GM12873 (cell line): ENCODE measurements around the gene ONECUT3.

ENCODE experiments used
- CTCF ChIP-seq: IDR thresholded peaks from 2 replicates; pipeline ENCODE4 v1.5.1; 2012; ENCODE audit warnings: low read depth, mild to moderate bottlenecking, moderate library complexity, low read length, control low read depth; ENCODE audit not compliant: insufficient read depth; ENCODE audit errors: missing control alignments

Gene ONECUT3

GRCh38 chr19:1766800-1767352 is 13.6 kb downstream of the ONECUT3 start:
- TF ChIP-seq CTCF, result no peak

DNA sequence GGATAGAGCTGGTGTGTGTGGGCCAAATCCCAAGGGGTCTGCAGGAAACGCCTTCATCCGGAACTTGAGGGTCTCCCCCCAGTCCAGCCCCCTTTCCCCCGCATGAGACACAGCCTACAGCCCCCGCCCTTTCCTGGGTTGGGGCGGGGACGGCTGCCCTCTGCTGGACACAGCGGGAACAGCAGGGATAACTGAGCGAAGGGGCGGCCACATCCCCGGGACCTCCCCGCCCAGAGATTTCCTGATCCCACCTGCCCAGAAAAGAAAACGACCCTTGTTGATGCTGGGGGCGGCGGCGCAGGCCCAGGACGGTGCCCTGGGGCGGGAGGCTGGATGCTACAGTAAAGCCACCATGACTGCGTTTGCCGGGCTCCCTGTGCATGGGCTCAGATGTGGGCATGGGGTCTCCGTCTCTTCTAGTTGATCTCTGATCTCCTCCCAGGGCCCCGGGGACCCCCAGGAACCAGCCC is 14.2 kb downstream of the ONECUT3 start:
- TF ChIP-seq CTCF, result peak; percentile 90

- peak; percentile 38 for TF ChIP-seq CTCF
Observed at GRCh38 chr19:1768248-1768647, 14.9 kb downstream of the ONECUT3 start.

DNA sequence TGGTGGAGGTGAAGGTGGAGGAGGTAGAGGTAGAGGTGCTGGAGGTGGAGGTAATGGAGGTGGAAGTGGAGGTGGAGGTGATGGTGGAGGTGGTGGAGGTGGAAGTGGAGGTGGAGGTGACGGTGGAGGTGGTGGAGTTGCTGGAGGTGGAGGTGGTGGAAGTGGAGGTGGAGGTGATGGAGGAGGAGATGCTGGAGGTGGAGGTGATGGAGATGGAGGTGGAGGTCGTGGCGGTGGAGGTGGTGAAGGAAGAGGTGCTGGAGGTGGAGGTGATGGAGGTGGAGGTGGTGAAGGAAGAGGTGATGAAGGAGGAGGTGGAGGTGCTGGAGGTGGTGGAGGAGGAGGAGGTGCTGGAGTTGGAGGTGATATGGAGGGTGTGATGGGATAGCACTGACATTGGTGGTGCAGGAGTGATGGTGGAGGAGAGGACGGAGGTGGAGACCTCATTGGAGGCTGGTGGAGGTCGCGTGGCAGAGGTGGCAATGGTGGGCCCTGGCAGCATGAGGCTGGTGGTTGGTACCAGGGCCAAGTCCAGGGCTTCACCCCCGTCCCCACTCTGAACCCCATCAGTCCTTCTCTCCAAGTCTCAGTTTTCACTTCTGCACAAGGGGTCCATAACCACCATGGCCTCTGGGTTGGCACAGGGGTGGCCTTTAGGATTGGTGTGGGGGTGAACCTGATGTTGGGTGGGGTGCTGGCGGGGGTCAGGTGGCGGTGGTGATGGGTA is 15.8 kb downstream of the ONECUT3 start:
- no peak for TF ChIP-seq CTCF

- no peak for TF ChIP-seq CTCF
Observed at GRCh38 chr19:1769645-1769985, 16.3 kb downstream of the ONECUT3 start.

DNA sequence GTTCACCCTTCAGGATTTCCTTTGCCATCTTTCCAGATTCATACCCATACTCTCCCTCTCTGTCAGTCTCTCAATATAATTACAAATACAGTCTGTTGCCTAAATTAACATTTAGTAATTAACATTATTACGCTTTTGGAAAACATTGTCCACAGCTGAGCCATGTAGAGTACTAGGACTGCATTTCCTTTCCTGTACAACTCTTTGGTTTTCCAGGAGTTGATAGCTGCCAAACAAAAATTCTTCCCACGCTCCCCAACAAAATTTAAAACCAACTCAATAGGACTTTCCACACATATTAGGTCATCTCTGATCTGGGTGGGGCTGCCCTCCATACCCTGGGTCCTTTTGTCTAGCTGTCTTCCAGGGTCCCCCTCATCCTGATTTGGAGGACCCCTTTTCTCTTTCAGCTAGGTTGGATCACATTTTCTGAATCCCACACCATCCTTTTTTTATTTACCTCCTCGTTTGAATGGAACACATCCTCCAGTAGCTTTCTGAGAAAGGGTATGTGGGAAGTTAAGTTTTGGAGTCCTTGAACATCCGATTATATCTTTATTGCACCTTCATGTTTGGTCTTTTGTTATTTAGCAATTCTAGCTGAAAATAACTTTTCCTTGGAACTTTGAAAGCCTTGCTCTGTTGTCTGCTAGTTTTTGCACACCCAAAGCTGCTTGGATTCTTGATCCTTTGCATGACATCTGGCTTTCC is 17.7 kb downstream of the ONECUT3 start:
- TF ChIP-seq CTCF, result no peak

GRCh38 chr19:1773184-1773583 is 19.9 kb downstream of the ONECUT3 start:
- TF ChIP-seq CTCF, result no peak
